Psoas muscle (tissue), 8 donors: ENCODE measurements around the gene PDE5A. TPM values are rescaled to one million over a fixed set of nuclear protein-coding genes. Genes with fewer than 3 reads are reported as not detected.

ENCODE experiments used
- ATAC-seq, 4 donors: fragments of 200-7000 bp; cut with Tn5 transposase; one replicate each; pipeline ENCODE4 v1.9.1; 2020; ENCODE audit warnings: moderate library complexity in 3 of 4, mild to moderate bottlenecking in 2 of 4
- DNase-seq, 2 donors: peaks; one replicate each; pipeline ENCODE4 v3.0.0-alpha.2; 2020
- H3K27ac ChIP-seq: fragments of 200-600 bp; one replicate; pipeline ENCODE4 v1.8.0; 2022
- H3K27me3 ChIP-seq, 3 donors: fragments of 200-600 bp in 1 of 3; one replicate each; pipeline versions ENCODE4 v1.6.1 to v1.8.0; 2013 to 2022; ENCODE audit warnings: low read length in 2 of 3, mild to moderate bottlenecking in 2 of 3, moderate library complexity in 1 of 3; ENCODE audit not compliant: insufficient read depth in 3 of 3
- H3K36me3 ChIP-seq, 2 donors: fragments of 200-600 bp in 1 of 2; one replicate each; pipeline versions ENCODE4 v1.6.1 to v1.8.0; 2013 to 2022; ENCODE audit warnings: low read depth in 1 of 2, mild to moderate bottlenecking in 1 of 2, moderate library complexity in 1 of 2; ENCODE audit not compliant: insufficient read depth in 1 of 2
- H3K4me1 ChIP-seq: fragments of 200-600 bp; one replicate; pipeline ENCODE4 v1.8.0; 2022
- H3K4me3 ChIP-seq: fragments of 200-600 bp; one replicate; pipeline ENCODE4 v1.8.0; 2022; ENCODE audit warnings: mild to moderate bottlenecking
- H3K9me3 ChIP-seq: fragments of 200-600 bp; one replicate; pipeline ENCODE4 v1.8.0; 2022
- WGBS, 3 donors: extraction: QIAGEN DNeasy Blood & Tissue Kit; methylation state at CpG; one replicate each; pipeline versions ENCODE4 v1.1.6 to v1.1.7; 2013; 5-methylcytosine and 5-hydroxymethylcytosine counted together
- intact Hi-C, 2 donors: fragments of 100-400 bp; cut with DNase I; formaldehyde crosslinking; loops; one replicate each; pipeline versions ENCODE4 v1.11.0 to v1.14.2; 2022
- polyA plus RNA-seq, 3 donors: library from polyadenylated mRNA; stranded (reverse); fragments of 200-250 nt; gene quantifications; one replicate each; pipeline ENCODE4 v1.2.3, GENCODE V29; 2013
- total RNA-seq, 4 donors: library from RNA; stranded (reverse); fragmentation: NEBNext Ultra II Directional in 2 of 4; extraction: Animal tissue kit (Norgen Biotek cat#: 25700) in 2 of 4; gene quantifications; one replicate each; pipeline versions ENCODE4 v1.2.1 to v1.2.4, GENCODE V29; 2021 to 2023
- TF ChIP-seq, protein P1 (sequence below): fragments of 200-600 bp; IDR thresholded peaks from one replicate; pipeline ENCODE4 v1.8.0; 2022; ENCODE audit warnings: antibody characterized with exemption
- donor health status: healthy with polysubstance abuse.
- donor health status: DM: no; HTN: no; CAD: no; lungs with moderate emphysema.
- donor health status: Bipolar disorder and iron deficiency.
- donor health status: healthy.
- donor health status: DM: yes; HTN: yes; CAD: no.
- donor health status: DM: no; HTN: no; CAD: no.
- donor health status: DM: no; HTN: no; CAD: no.
- donor health status: DM: yes; HTN: yes; CAD: no.

The PDE5A gene
- total and polyA plus RNA-seq, 7 donors = 0.60 to 21.1 (median 4.4) TPM

DNA sequence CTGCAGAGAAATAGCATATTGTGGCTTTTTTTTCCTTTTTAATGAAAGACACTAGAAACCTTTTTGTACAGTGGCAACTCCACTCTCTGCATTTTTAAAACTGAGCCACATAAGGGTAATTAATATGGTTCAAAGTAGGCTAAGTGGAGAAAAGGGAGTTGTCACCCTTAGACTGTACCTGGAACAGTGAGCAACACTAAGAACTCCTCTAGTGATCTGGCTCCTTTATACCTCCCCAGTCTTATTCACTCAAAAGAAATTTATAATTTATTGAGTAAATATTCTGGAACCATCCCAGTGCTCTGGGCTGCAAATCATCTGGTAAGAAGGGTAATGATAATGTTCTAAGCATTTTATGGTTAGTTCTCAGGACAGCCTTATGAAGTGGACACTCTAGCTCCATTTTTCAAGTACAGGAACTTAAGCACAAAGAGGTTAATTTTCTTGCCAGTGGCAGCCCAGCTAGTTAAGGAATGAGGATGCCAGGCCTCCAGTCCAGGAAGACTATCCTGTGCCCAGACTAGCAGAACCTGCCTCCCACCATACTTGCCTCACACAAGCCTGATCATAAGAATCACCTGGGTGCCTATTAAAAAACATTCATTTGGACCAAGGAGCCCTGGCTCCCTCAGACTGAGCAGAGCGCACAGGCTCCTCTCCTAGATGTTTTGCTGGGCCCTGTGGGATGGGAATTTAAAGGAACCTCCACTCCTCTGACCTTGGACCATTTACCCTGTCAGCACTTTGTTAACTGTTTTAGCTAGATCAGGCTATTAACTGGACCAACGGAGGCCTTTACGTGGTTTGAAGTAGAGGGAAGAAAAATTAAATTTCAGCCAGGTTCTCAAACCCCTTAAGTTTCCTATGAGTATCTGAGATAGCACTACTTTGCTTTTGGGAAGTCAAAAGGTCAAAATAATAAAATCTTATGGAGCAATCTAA, 102.6 kb downstream of the PDE5A start:
- ATAC-seq (peak in 1 of 4 donors; percentile 35), DNase-seq (no peak)
- Histone ChIP-seq H3K4me3 (no peak overlapping the region), H3K9me3 (no peaks in the 10 kb centered on the region), H3K36me3 (peaks cover 0 to 55% of the 10 kb centered on the region in 2 donors), H3K4me1 (peaks cover 9% of the 10 kb centered on the region), H3K27ac (peak overlapping the region; percentile 43), H3K27me3 (no peaks in the 10 kb centered on the region)
- TF ChIP-seq, protein P1, sequence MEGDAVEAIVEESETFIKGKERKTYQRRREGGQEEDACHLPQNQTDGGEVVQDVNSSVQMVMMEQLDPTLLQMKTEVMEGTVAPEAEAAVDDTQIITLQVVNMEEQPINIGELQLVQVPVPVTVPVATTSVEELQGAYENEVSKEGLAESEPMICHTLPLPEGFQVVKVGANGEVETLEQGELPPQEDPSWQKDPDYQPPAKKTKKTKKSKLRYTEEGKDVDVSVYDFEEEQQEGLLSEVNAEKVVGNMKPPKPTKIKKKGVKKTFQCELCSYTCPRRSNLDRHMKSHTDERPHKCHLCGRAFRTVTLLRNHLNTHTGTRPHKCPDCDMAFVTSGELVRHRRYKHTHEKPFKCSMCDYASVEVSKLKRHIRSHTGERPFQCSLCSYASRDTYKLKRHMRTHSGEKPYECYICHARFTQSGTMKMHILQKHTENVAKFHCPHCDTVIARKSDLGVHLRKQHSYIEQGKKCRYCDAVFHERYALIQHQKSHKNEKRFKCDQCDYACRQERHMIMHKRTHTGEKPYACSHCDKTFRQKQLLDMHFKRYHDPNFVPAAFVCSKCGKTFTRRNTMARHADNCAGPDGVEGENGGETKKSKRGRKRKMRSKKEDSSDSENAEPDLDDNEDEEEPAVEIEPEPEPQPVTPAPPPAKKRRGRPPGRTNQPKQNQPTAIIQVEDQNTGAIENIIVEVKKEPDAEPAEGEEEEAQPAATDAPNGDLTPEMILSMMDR = no peak
- intact Hi-C loops = no loop called here
- 66 to 70% (median 68%) methylated on average over 3 of the region's 3 CpGs for WGBS, 3 donors

DNA sequence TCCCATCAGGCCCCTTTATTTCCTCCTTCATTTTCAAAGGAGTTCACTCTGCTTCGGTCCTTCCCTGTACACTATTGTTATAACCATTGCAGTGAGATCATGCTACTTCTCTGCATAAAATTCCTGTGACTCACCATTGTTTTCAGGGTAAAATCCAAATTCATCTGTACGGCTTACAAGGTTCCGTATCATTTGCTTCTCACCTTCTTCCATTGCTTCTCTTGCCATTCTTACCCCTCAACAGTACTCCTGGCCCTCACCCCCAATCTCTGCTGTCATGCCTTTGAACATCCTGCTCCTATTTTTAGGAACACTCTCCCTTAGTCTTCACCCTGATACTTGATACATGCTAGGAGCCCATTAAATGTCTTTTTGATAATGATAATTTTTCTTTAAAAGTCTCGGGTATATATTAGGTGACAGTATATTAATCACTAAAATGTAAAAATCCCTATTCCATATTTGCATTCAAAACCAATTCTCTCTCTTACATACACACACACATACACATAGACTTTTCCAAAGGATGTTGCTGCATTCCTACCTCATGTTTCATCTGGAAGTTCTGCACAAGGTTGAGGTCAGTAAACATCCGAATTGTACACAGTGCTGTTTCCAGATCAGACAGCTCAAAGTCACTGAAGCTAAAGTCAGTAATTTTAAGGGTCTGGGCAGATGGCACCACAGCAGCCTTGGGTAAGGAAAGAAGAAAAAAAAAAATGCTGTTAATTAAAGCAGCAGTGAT, 103.4 kb downstream of the PDE5A start:
- DNase-seq (no peak), ATAC-seq (peak; percentile 27 to 81 (median 62))
- no peak overlapping the region for H3K4me3 ChIP-seq
- intact Hi-C loops = no loop called here
- no peaks in the 10 kb centered on the region for H3K9me3 ChIP-seq
- H3K4me1 ChIP-seq = peaks cover 9% of the 10 kb centered on the region
- peak overlapping the region; percentile 43 for H3K27ac ChIP-seq
- H3K36me3 ChIP-seq = peaks cover 0 to 49% of the 10 kb centered on the region in 2 donors
- H3K27me3 ChIP-seq = no peaks in the 10 kb centered on the region
- WGBS, 3 donors = 40 to 65% (median 49%) methylated on average over 5 of the region's 5 CpGs
- TF ChIP-seq, protein P1 = no peak

DNA sequence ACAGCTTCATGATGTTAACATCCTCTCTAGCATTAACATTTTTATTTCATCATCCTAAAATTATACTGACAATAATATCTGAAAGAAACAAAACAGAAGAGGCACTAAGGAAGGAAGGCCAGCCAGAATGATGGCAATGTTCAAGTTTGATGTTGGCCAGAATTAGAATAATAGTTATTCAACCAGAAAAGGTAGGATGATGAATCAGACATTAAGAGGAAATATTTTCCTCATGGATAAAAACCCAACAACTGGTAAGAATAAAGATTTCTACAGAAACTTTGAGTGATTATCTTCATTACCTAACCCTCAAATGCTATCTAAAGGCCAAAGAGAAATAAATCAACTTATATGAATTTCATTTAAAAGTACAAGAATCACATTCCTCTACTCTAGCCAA, 105.2 kb downstream of the PDE5A start:
- no peak for ATAC-seq
- Histone ChIP-seq H3K27me3 (no peaks in the 10 kb centered on the region), H3K9me3 (no peaks in the 10 kb centered on the region), H3K36me3 (peaks cover 0 to 53% of the 10 kb centered on the region in 2 donors), H3K4me3 (no peak overlapping the region), H3K4me1 (peaks cover 9% of the 10 kb centered on the region), H3K27ac (no peak overlapping the region)
- intact Hi-C loops = no loop called here
- DNase-seq = no peak
- TF ChIP-seq, protein P1 = no peak

DNA sequence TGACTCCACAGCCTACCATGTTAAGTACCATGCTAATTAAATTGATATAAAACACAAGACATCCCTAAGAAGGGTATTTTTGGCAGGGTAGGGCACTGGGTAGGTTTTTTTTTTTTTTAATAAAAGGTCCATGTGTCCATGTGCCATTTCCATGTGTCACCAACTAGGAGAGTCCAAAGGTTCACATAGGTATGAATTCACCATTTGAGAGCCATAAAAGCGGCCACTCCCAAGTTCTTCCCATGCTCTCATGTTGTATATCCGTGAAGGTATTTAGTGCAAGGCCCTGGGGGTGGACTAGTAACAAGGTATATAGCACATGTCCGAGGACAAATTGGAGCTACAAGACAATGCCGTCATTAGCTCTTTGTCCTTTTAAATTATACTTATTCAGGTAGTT, 107.3 kb downstream of the PDE5A start:
- no peak for DNase-seq
- intact Hi-C loops = no loop called here
- Histone ChIP-seq H3K9me3 (no peaks in the 10 kb centered on the region), H3K27me3 (no peaks in the 10 kb centered on the region), H3K27ac (no peak overlapping the region), H3K4me3 (no peak overlapping the region), H3K36me3 (peaks cover 0 to 75% of the 10 kb centered on the region in 2 donors), H3K4me1 (peaks cover 8% of the 10 kb centered on the region)
- TF ChIP-seq, protein P1 = no peak
- no peak for ATAC-seq
- 90 to 96% (median 96%) methylated on average over 4 of the region's 4 CpGs for WGBS, 3 donors
